HFF-Myc (cell line): ENCODE data around the gene BICDL1.

Experiments used
- DNase-seq: peaks from one replicate; pipeline ENCODE4 v3.0.0-alpha.2; 2011; ENCODE audit warnings: low read depth; ENCODE audit errors: extremely low read depth
- H3K4me3 ChIP-seq: replicated peaks from 2 replicates; pipeline ENCODE4 v1.5.1; 2011; ENCODE audit warnings: low read depth, mild to moderate bottlenecking, control low read depth, low read length
- CTCF ChIP-seq: IDR thresholded peaks from 2 replicates; pipeline ENCODE4 v1.5.1; 2012; ENCODE audit warnings: mild to moderate bottlenecking, low read depth, low read length, control low read depth; ENCODE audit errors: missing control alignments

Gene BICDL1

GRCh38 chr12:120098756-120099470, 109.9 kb downstream of the BICDL1 start:
- no peak overlapping the region for H3K4me3 ChIP-seq
- no peak for DNase-seq
- no peak for TF ChIP-seq CTCF

GRCh38 chr12:120099738-120100137, 110.7 kb downstream of the BICDL1 start:
- TF ChIP-seq CTCF: no peak
- H3K4me3 ChIP-seq: no peak overlapping the region

GRCh38 chr12:120100630-120101029, 111.6 kb downstream of the BICDL1 start:
- no peak for DNase-seq
- TF ChIP-seq CTCF: no peak

More at GRCh38 chr12:120099738-120100137, 110.7 kb downstream of the BICDL1 start:
- no peak for DNase-seq

GRCh38 chr12:120101182-120101581, 112.1 kb downstream of the BICDL1 start:
- no peak for TF ChIP-seq CTCF
- DNase-seq: no peak
- H3K4me3 ChIP-seq: no peak overlapping the region

More at GRCh38 chr12:120100630-120101029, 111.6 kb downstream of the BICDL1 start:
- H3K4me3 ChIP-seq: no peak overlapping the region

- H3K4me3 ChIP-seq: no peak overlapping the region
- no peak for TF ChIP-seq CTCF
Measured at GRCh38 chr12:120101617-120102016, 112.6 kb downstream of the BICDL1 start.

GRCh38 chr12:120102189-120103043, 113.4 kb downstream of the BICDL1 start:
- no peak for DNase-seq
- H3K4me3 ChIP-seq: no peak overlapping the region
- no peak for TF ChIP-seq CTCF

More at GRCh38 chr12:120101617-120102016, 112.6 kb downstream of the BICDL1 start:
- DNase-seq: no peak
